Liver (tissue), 9 donors: ENCODE results near the gene VPS26A. TPM values are rescaled to one million over a fixed set of nuclear protein-coding genes. Genes with fewer than 3 reads are reported as not detected.

Source experiments
- DNase-seq: peaks from one replicate; pipeline ENCODE4 v3.0.0-alpha.2; 2017; ENCODE audit warnings: low spot score
- H3K27ac ChIP-seq, 2 donors: one replicate each; pipeline ENCODE4 v1.7.0; 2013; ENCODE audit warnings: inconsistent platforms in 2 of 2, low read length in 2 of 2, control low read depth in 1 of 2, low read depth in 1 of 2, mild to moderate bottlenecking in 1 of 2
- H3K27me3 ChIP-seq, 4 donors: one replicate each; pipeline versions ENCODE4 v1.6.1 to v1.7.0; 2013; ENCODE audit warnings: low read length in 3 of 4, inconsistent platforms in 1 of 4, mild to moderate bottlenecking in 1 of 4, moderate library complexity in 1 of 4; ENCODE audit not compliant: control insufficient read depth in 4 of 4, insufficient read depth in 4 of 4
- H3K36me3 ChIP-seq, 4 donors: one replicate each; pipeline versions ENCODE4 v1.6.1 to v1.7.0; 2013; ENCODE audit warnings: low read length in 3 of 4, mild to moderate bottlenecking in 3 of 4, low read depth in 1 of 4, moderate library complexity in 1 of 4; ENCODE audit not compliant: control insufficient read depth in 4 of 4, insufficient read depth in 3 of 4
- H3K4me1 ChIP-seq, 4 donors: one replicate each; pipeline versions ENCODE4 v1.6.1 to v1.7.0; 2013; ENCODE audit warnings: low read length in 3 of 4, mild to moderate bottlenecking in 3 of 4, moderate library complexity in 1 of 4; ENCODE audit not compliant: control insufficient read depth in 4 of 4, insufficient read depth in 4 of 4
- H3K4me3 ChIP-seq, 3 donors: one replicate each; pipeline versions ENCODE4 v1.6.1 to v1.7.0; 2013; ENCODE audit warnings: low read length in 3 of 3, control low read depth in 1 of 3, low read depth in 1 of 3, mild to moderate bottlenecking in 1 of 3
- H3K9ac ChIP-seq, 2 donors: one replicate each; pipeline ENCODE4 v1.7.0; 2013; ENCODE audit warnings: low read length in 2 of 2, mild to moderate bottlenecking in 2 of 2, moderate library complexity in 2 of 2, control low read depth in 1 of 2, low read depth in 1 of 2
- H3K9me3 ChIP-seq, 4 donors: one replicate each; pipeline versions ENCODE4 v1.6.1 to v1.7.0; 2013; ENCODE audit warnings: low read length in 3 of 4; ENCODE audit not compliant: control insufficient read depth in 4 of 4
- ATF3 ChIP-seq: IDR thresholded peaks from 2 replicates; pipeline ENCODE4 v1.6.1; 2016; ENCODE audit warnings: antibody characterized with exemption
- EGR1 ChIP-seq, 2 donors: IDR thresholded peaks; 2 replicates each; pipeline ENCODE4 v1.6.1; 2016 to 2018; ENCODE audit warnings: antibody characterized with exemption in 2 of 2, low read depth in 2 of 2
- FOXA1 ChIP-seq: IDR thresholded peaks from 2 replicates; pipeline ENCODE4 v1.6.1; 2016; ENCODE audit warnings: antibody characterized with exemption
- FOXA2 ChIP-seq: IDR thresholded peaks from 2 replicates; pipeline ENCODE4 v1.6.1; 2016; ENCODE audit warnings: antibody characterized with exemption
- GABPA ChIP-seq, 2 donors: IDR thresholded peaks in 1 of 2; conservative IDR thresholded peaks in 1 of 2; 2 replicates each; pipeline ENCODE4 v1.6.1; 2016; ENCODE audit warnings: antibody characterized with exemption in 2 of 2, mild to moderate bottlenecking in 1 of 2, moderate library complexity in 1 of 2
- HNF4A ChIP-seq, 2 donors: conservative IDR thresholded peaks; 2 replicates each; pipeline ENCODE4 v1.6.1; 2016; ENCODE audit warnings: antibody characterized with exemption in 2 of 2, mild to moderate bottlenecking in 2 of 2
- HNF4G ChIP-seq: IDR thresholded peaks from 2 replicates; pipeline ENCODE4 v1.6.1; 2016; ENCODE audit warnings: antibody characterized with exemption
- JUND ChIP-seq, 2 donors: IDR thresholded peaks; 2 replicates each; pipeline ENCODE4 v1.6.1; 2016; ENCODE audit warnings: antibody characterized with exemption in 2 of 2
- MAX ChIP-seq: IDR thresholded peaks from 2 replicates; pipeline ENCODE4 v1.6.1; 2016; ENCODE audit warnings: antibody characterized with exemption
- NR2F2 ChIP-seq: IDR thresholded peaks from 2 replicates; pipeline ENCODE4 v1.6.1; 2016; ENCODE audit warnings: antibody characterized with exemption
- RAD21 ChIP-seq, 2 donors: IDR thresholded peaks; 2 replicates each; pipeline ENCODE4 v1.6.1; 2016; ENCODE audit warnings: antibody characterized with exemption in 2 of 2, mild to moderate bottlenecking in 2 of 2
- RXRA ChIP-seq, 2 donors: IDR thresholded peaks; 2 replicates each; pipeline ENCODE4 v1.6.1; 2017 to 2018; ENCODE audit warnings: antibody characterized with exemption in 2 of 2, mild to moderate bottlenecking in 1 of 2
- SP1 ChIP-seq: IDR thresholded peaks from 2 replicates; pipeline ENCODE4 v1.6.1; 2018; ENCODE audit warnings: antibody characterized with exemption, mild to moderate bottlenecking
- TAF1 ChIP-seq: conservative IDR thresholded peaks from 2 replicates; pipeline ENCODE4 v1.6.1; 2016; ENCODE audit warnings: antibody characterized with exemption, mild to moderate bottlenecking
- YY1 ChIP-seq: IDR thresholded peaks from 2 replicates; pipeline ENCODE4 v1.6.1; 2016; ENCODE audit warnings: antibody characterized with exemption, mild to moderate bottlenecking
- ZBTB33 ChIP-seq: IDR thresholded peaks from 2 replicates; pipeline ENCODE4 v1.6.1; 2016; ENCODE audit warnings: antibody characterized with exemption
- WGBS: extraction: QIAGEN DNeasy Blood & Tissue Kit; methylation state at CpG from one replicate; pipeline ENCODE4 v1.1.7; 2013; 5-methylcytosine and 5-hydroxymethylcytosine counted together
- polyA plus RNA-seq, 2 donors: library from polyadenylated mRNA; stranded (reverse) in 1 of 2; unstranded in 1 of 2; fragments of 200-250 nt in 1 of 2; fragments of >200 nt in 1 of 2; fragmentation: Nextera tagmentation in 1 of 2; extraction: Ambion mirVana in 1 of 2; gene quantifications; one replicate each; pipeline versions ENCODE4 v1.2.1 to v1.2.3, GENCODE V29; 2013 to 2015
- total RNA-seq, 2 donors: library from RNA; depleted of rRNA; stranded (reverse); fragments of >200 nt; gene quantifications; one replicate each; pipeline ENCODE4 v1.2.3, GENCODE V29; 2014
- TF ChIP-seq, protein P1 (sequence below): IDR thresholded peaks from 2 replicates; pipeline ENCODE4 v1.6.1; 2016; ENCODE audit warnings: antibody characterized with exemption, mild to moderate bottlenecking
- TF ChIP-seq, protein P2 (sequence below): fragments of 150-350 bp; IDR thresholded peaks from 2 replicates; pipeline ENCODE4 v1.5.1; 2017; ENCODE audit warnings: improper control_type of control experiment, low read depth, low read length; ENCODE audit not compliant: missing input control
- donor health status: healthy.
- donor health status: healthy.
- donor health status: healthy.
- donor health status: healthy.
- donor health status: healthy.

Gene VPS26A
- total and polyA plus RNA-seq, 4 donors = 10.9 to 21.4 (median 14.5) TPM

GRCh38 chr10:69176823-69177222, 52.8 kb downstream of the VPS26A start (continued):
- no peak for TF ChIP-seq ATF3
- no peak for TF ChIP-seq TAF1
- TF ChIP-seq RAD21 (IDR thresholded peaks at IDR 0.05) = no peak
- no peak for TF ChIP-seq FOXA1

- no peaks in the 10 kb centered on the region for H3K27me3 ChIP-seq
- peak overlapping the region; percentile 73 to 99 (median 93) for H3K4me3 ChIP-seq
- H3K27ac ChIP-seq = peak overlapping the region; percentile 83 to 92
- no peaks in the 10 kb centered on the region for H3K9me3 ChIP-seq
- H3K9ac ChIP-seq = peak overlapping the region; percentile 91 to 96
- WGBS = 32% methylated on average over 21 of the region's 21 CpGs
- H3K36me3 ChIP-seq = peaks cover 0 to 5% (median 0%) of the 10 kb centered on the region in 4 donors
- DNase-seq = no peak
- H3K4me1 ChIP-seq = peaks cover 0 to 26% (median 20%) of the 10 kb centered on the region in 4 donors
- no peak for TF ChIP-seq ATF3
- TF ChIP-seq HNF4G = no peak
- no peak for TF ChIP-seq FOXA2
- no peak for TF ChIP-seq EGR1 (IDR thresholded peaks at IDR 0.05; ENCODE audit: low read depth in 2 of 2)
- no peak for TF ChIP-seq ZBTB33
- no peak for TF ChIP-seq RXRA (IDR thresholded peaks at IDR 0.05)
- TF ChIP-seq, protein P1, sequence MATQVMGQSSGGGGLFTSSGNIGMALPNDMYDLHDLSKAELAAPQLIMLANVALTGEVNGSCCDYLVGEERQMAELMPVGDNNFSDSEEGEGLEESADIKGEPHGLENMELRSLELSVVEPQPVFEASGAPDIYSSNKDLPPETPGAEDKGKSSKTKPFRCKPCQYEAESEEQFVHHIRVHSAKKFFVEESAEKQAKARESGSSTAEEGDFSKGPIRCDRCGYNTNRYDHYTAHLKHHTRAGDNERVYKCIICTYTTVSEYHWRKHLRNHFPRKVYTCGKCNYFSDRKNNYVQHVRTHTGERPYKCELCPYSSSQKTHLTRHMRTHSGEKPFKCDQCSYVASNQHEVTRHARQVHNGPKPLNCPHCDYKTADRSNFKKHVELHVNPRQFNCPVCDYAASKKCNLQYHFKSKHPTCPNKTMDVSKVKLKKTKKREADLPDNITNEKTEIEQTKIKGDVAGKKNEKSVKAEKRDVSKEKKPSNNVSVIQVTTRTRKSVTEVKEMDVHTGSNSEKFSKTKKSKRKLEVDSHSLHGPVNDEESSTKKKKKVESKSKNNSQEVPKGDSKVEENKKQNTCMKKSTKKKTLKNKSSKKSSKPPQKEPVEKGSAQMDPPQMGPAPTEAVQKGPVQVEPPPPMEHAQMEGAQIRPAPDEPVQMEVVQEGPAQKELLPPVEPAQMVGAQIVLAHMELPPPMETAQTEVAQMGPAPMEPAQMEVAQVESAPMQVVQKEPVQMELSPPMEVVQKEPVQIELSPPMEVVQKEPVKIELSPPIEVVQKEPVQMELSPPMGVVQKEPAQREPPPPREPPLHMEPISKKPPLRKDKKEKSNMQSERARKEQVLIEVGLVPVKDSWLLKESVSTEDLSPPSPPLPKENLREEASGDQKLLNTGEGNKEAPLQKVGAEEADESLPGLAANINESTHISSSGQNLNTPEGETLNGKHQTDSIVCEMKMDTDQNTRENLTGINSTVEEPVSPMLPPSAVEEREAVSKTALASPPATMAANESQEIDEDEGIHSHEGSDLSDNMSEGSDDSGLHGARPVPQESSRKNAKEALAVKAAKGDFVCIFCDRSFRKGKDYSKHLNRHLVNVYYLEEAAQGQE = no peak
- TF ChIP-seq GABPA (IDR thresholded peaks at IDR 0.05 in 1 of 2, conservative IDR thresholded peaks at IDR 0.05 in 1 of 2) = no peak
- TF ChIP-seq, protein P2, sequence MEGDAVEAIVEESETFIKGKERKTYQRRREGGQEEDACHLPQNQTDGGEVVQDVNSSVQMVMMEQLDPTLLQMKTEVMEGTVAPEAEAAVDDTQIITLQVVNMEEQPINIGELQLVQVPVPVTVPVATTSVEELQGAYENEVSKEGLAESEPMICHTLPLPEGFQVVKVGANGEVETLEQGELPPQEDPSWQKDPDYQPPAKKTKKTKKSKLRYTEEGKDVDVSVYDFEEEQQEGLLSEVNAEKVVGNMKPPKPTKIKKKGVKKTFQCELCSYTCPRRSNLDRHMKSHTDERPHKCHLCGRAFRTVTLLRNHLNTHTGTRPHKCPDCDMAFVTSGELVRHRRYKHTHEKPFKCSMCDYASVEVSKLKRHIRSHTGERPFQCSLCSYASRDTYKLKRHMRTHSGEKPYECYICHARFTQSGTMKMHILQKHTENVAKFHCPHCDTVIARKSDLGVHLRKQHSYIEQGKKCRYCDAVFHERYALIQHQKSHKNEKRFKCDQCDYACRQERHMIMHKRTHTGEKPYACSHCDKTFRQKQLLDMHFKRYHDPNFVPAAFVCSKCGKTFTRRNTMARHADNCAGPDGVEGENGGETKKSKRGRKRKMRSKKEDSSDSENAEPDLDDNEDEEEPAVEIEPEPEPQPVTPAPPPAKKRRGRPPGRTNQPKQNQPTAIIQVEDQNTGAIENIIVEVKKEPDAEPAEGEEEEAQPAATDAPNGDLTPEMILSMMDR = no peak
- TF ChIP-seq HNF4A (conservative IDR thresholded peaks at IDR 0.05) = no peak
- no peak for TF ChIP-seq SP1
- no peak for TF ChIP-seq YY1
- TF ChIP-seq RAD21 (IDR thresholded peaks at IDR 0.05) = no peak
- TF ChIP-seq MAX = no peak
- TF ChIP-seq FOXA1 = no peak
- TF ChIP-seq JUND (IDR thresholded peaks at IDR 0.05) = no peak
- TF ChIP-seq TAF1 = no peak
- no peak for TF ChIP-seq NR2F2
Measured at GRCh38 chr10:69179089-69179742, 55.2 kb downstream of the VPS26A start.
